OCI-LY3 (cell line): ENCODE measurements around the gene TNK1.

ENCODE experiments used
- CTCF ChIP-seq: fragments of 200-600, 300-600 bp; sonication (generic); IDR thresholded peaks from 2 replicates; pipeline ENCODE4 v1.5.1; 2014; ENCODE audit warnings: antibody characterized with exemption, low read length, low read depth
- EZH2phosphoT487 ChIP-seq: fragments of 200-600 bp; shearing (Covaris generic); IDR thresholded peaks from 2 replicates; pipeline ENCODE4 v1.6.1; 2018; ENCODE audit warnings: antibody characterized with exemption, mixed run types, low read depth

- TF ChIP-seq CTCF (no peak), EZH2phosphoT487 (no peak)
Observed at GRCh38 chr17:7426896-7427489, 46.1 kb downstream of the TNK1 start.
